ENCODE data around the gene FECH. TPM values are rescaled to one million over a fixed set of nuclear protein-coding genes. Genes with fewer than 3 reads are reported as not detected.
A peak's percentile ranks its signal among the peaks of the same experiment; 100 is the strongest.

Gene FECH
- total RNA-seq, 1 donor from 2014 or later = 19.2 TPM

- no peak for FAIRE-seq
- peak; percentile 75 for DNase-seq (ENCODE audit: low read depth)
- peak overlapping the region; percentile 60 for H3K4me3 ChIP-seq (ENCODE audit: low read depth, low read length)
- no peaks in the 10 kb centered on the region for H3K36me3 ChIP-seq (ENCODE audit: control insufficient read depth, insufficient read depth, low read length)
- peak; percentile 78 for TF ChIP-seq CTCF (IDR thresholded peaks at IDR 0.05; ENCODE audit: insufficient read depth, low read length, severe bottlenecking)
- H3K27me3 ChIP-seq (ENCODE audit: control insufficient read depth, insufficient read depth, low read length) = no peaks in the 10 kb centered on the region
These were observed 43.7 kb upstream of the FECH start for GRCh38 chr18:57630002-57630753.

GRCh38 chr18:57629422-57629821 lies 42.9 kb upstream of the FECH start:
- no peaks in the 10 kb centered on the region for H3K36me3 ChIP-seq (ENCODE audit: control insufficient read depth, insufficient read depth, low read length)
- FAIRE-seq (no peak), DNase-seq (ENCODE audit: low read depth) (no peak)
- no peaks in the 10 kb centered on the region for H3K27me3 ChIP-seq (ENCODE audit: control insufficient read depth, insufficient read depth, low read length)
- H3K4me3 ChIP-seq (ENCODE audit: low read depth, low read length) = peak overlapping the region; percentile 60
- TF ChIP-seq CTCF (IDR thresholded peaks at IDR 0.05; ENCODE audit: insufficient read depth, low read length, severe bottlenecking) = no peak

GRCh38 chr18:57627488-57627887 lies 41.0 kb upstream of the FECH start:
- Histone ChIP-seq H3K27me3 (ENCODE audit: control insufficient read depth, insufficient read depth, low read length) (no peaks in the 10 kb centered on the region), H3K4me3 (ENCODE audit: low read depth, low read length) (no peak overlapping the region), H3K36me3 (ENCODE audit: control insufficient read depth, insufficient read depth, low read length) (no peaks in the 10 kb centered on the region)
- TF ChIP-seq CTCF (IDR thresholded peaks at IDR 0.05; ENCODE audit: insufficient read depth, low read length, severe bottlenecking) = no peak
- FAIRE-seq (no peak), DNase-seq (ENCODE audit: low read depth) (peak; percentile 22)

GRCh38 chr18:57624988-57625387 lies 38.5 kb upstream of the FECH start:
- peak; percentile 50 for DNase-seq (ENCODE audit: low read depth)
- TF ChIP-seq CTCF (IDR thresholded peaks at IDR 0.05; ENCODE audit: insufficient read depth, low read length, severe bottlenecking) = no peak
- no peaks in the 10 kb centered on the region for H3K27me3 ChIP-seq (ENCODE audit: control insufficient read depth, insufficient read depth, low read length)
- no peak overlapping the region for H3K4me3 ChIP-seq (ENCODE audit: low read depth, low read length)
- peak; percentile 68 for FAIRE-seq
- peaks cover 2% of the 10 kb centered on the region for H3K36me3 ChIP-seq (ENCODE audit: control insufficient read depth, insufficient read depth, low read length)

- no peak for DNase-seq (ENCODE audit: low read depth)
- no peak for TF ChIP-seq CTCF (IDR thresholded peaks at IDR 0.05; ENCODE audit: insufficient read depth, low read length, severe bottlenecking)
- Histone ChIP-seq H3K4me3 (ENCODE audit: low read depth, low read length) (peak overlapping the region; percentile 99), H3K27me3 (ENCODE audit: control insufficient read depth, insufficient read depth, low read length) (no peaks in the 10 kb centered on the region), H3K36me3 (ENCODE audit: control insufficient read depth, insufficient read depth, low read length) (peaks cover 15% of the 10 kb centered on the region)
- no peak for FAIRE-seq
These were observed 34.7 kb upstream of the FECH start for GRCh38 chr18:57621246-57621604.

GRCh38 chr18:57619876-57620275 lies 33.4 kb upstream of the FECH start:
- FAIRE-seq (no peak), DNase-seq (ENCODE audit: low read depth) (no peak)

More at GRCh38 chr18:57619876-57620275, 33.4 kb upstream of the FECH start:
- Histone ChIP-seq H3K36me3 (ENCODE audit: control insufficient read depth, insufficient read depth, low read length) (peaks cover 18% of the 10 kb centered on the region), H3K27me3 (ENCODE audit: control insufficient read depth, insufficient read depth, low read length) (no peaks in the 10 kb centered on the region), H3K4me3 (ENCODE audit: low read depth, low read length) (no peak overlapping the region)
- no peak for TF ChIP-seq CTCF (IDR thresholded peaks at IDR 0.05; ENCODE audit: insufficient read depth, low read length, severe bottlenecking)

All from bronchial epithelial cell (primary cell).